Activated T-cell treated with anti-CD3 and anti-CD28 coated beads for 48 hours (primary cell): ENCODE results near the gene DCAF4.
"Not testable (repeated sequence)": the region's sequence is repeated elsewhere in the genome, so short reads cannot be mapped to it uniquely, and the experiment has no call there.

Experiments
- DNase-seq: peaks from one replicate; pipeline ENCODE4 v3.0.0-alpha.2; 2020; ENCODE audit warnings: low read depth

DCAF4 gene

DNA sequence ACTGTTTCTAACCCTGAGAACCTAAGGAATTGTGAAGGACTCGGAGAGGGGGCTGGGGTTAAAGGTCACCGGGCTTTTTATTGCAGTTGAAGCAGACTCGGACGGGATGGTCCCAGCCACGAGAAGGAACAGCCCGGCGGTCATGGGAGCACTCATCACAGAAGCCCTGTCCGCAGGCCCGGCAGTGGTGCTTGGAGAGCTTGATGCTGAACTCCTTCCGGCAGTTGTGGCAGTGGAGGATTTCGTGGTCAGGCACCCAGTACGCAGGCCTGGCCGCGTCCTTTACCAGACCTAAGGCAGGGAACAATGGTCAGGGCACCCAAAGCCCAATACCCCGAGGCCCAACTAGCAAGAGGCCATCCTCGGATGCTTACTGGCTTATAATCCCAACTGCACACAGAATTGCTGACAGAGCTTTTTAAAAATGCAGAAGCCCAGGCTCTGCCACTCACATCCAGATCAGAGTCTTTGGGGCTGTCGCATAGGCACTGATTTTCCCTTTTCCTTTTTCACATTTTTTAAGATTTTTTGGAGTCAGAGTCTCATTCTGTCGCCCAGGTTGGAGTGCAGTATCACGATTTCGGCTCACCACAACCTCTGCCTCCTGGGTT is 44.7 kb downstream of the DCAF4 start:
- DNase-seq, result no peak

GRCh38 chr14:72974661-72975060 is 48.4 kb downstream of the DCAF4 start:
- DNase-seq, result no peak

- no peak for DNase-seq
These were observed 49.5 kb downstream of the DCAF4 start for GRCh38 chr14:72975770-72976169.

DNA sequence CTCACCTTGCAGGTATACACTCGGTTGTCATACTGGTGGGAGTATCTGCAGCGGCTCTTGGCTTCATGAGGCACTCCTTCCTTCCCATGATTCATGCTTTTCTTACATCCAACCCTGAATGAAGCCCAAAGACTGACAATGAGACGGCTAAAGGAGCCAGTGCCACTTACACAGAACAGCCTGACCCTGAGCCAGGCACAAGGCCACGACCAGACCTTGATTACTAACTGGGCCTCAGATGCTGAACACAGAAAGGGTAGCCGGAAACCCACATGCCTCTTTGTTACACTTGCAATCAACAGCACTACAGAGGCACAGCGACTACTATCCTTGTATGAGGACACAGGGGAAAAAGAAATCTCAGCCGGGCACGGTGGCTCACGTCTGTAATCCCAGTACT is 52.6 kb downstream of the DCAF4 start:
- DNase-seq, result no peak

- DNase-seq, result no peak
These were observed 54.6 kb downstream of the DCAF4 start for GRCh38 chr14:72980863-72981262.

GRCh38 chr14:72982146-72982708 is 56.0 kb downstream of the DCAF4 start:
- DNase-seq, result no peak

GRCh38 chr14:72986214-72986613 is 60.0 kb downstream of the DCAF4 start:
- DNase-seq, result no peak

- DNase-seq, result no peak
These were observed 60.6 kb downstream of the DCAF4 start for GRCh38 chr14:72986857-72987256.

GRCh38 chr14:72990171-72990570 is 63.9 kb downstream of the DCAF4 start:
- no peak for DNase-seq

DNA sequence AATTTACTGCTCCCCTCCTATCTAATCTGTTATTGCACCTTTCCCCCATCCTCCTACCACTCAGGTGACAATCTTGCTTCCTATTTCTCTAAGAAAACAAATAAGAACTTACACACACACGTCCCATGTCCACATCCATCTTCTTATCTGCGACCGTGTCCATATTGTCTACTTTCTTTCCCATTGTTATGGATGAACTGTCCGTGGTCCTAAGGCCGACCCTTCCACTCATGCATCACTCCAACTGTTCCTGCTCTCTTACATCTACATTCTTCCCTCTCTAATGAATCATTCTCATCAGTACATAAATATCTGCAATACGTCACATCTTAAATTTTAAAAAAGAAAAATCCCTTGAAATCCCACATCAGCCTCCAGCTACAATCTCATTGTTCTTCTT is 70.7 kb downstream of the DCAF4 start:
- no peak for DNase-seq

DNA sequence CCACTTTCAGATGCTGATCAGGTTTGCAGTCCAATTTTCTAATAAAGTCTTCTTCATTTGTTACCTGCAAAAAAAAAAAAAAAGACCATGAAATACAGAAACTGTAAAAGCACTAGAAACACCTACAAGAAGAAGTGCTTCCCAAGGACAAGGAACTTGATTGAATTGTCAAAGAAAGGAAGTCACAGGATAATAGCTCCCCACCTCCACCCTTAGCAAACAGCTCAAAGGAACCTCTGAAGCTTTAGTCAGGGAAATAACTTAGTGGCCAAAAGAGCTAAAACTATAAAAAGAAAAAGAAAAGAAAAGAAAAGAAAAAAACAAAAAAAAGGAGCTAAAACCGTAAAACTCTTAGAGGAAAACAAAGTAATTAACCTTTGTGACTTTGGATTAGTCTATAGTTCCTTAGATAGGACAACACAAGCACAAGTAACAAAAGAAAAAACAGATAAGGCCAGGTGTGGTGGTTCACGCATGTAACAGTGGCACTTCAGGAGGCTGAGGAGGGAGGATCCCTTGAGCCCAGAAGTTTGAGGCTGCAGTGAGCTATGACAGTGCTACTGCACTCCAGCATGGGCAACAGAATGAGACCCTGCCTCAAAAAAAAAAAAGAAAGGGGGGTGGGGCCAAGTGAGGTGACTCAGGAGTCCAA is 72.1 kb downstream of the DCAF4 start:
- no peak for DNase-seq

- no peak for DNase-seq
These were observed 73.1 kb downstream of the DCAF4 start for GRCh38 chr14:72999316-72999715.

DNA sequence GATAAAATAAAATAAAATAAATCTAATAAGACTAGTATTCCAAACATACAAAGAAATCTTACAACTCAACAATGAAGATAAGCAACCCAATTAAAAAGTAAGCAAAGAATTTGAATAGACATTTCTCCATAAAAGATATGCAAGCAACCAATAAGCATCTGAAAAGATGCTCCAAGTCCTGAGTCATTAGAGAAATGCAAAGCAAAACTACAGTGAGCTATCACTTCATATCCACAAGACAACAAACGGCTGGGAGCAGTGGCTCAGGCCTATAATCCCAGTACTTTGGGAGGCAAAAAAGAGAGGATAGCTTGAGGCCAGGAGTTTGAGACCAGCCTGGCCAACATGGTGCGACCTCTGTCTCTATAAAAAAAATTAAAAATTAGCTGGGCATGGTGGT is 73.8 kb downstream of the DCAF4 start:
- no peak for DNase-seq

DNA sequence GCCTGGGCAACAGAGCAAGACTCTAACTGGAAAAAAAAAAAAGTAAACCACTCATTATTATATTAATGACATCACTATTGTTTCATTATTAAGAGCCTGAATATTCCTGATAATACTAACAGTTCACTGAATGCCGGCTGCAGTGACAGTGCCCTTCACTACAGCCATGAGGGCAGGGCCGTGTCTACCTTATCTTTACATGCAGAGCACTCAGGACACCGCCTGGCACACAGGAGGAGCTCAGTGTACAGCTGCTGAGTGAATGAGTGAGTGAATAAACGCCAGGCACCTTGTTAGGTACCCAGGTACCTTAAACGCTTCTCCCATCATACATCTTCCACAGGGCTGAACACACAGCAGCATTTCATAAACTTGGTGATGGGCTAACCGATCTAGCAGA is 77.4 kb downstream of the DCAF4 start:
- DNase-seq, result no peak

GRCh38 chr14:73004641-73005040 is 78.4 kb downstream of the DCAF4 start:
- not testable (repeated sequence) for DNase-seq

DNA sequence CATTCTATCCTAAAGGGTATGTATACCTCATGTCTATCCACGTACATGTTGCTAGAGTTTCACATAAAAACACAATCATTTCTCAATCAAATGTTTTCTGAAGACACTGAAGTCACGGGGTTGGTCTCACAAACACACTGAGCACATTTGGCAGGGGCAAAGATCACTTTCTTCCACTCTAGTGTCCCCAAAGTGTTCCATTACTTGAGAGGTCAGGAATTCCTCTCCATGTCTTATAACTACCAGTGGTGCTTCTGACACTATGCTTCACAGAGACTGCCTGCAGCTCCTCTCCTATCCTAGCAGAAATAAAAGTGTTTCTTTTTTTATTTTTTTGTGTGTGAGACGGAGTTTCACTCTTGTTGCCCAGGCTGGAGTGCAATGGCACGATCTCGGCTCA is 81.6 kb downstream of the DCAF4 start:
- DNase-seq, result no peak

GRCh38 chr14:73008501-73008900 is 82.2 kb downstream of the DCAF4 start:
- no peak for DNase-seq
